GM21381 (cell line): Measurements from ENCODE around the gene IL27RA.

Experiments used
- ATAC-seq: cut with Tn5 transposase; IDR thresholded peaks from one replicate; pipeline ENCODE4 v1.9.1; 2021; ENCODE audit warnings: mild to moderate bottlenecking, moderate library complexity; ENCODE audit not compliant: unreplicated experiment

Gene IL27RA

GRCh38 chr19:14056741-14057356 is 25.3 kb downstream of the IL27RA start:
- ATAC-seq = no peak

GRCh38 chr19:14058182-14059092 is 26.9 kb downstream of the IL27RA start:
- no peak for ATAC-seq

GRCh38 chr19:14059093-14059480 is 27.5 kb downstream of the IL27RA start:
- ATAC-seq = no peak

GRCh38 chr19:14059652-14060155 is 28.1 kb downstream of the IL27RA start:
- ATAC-seq = no peak

GRCh38 chr19:14061081-14061749 is 29.7 kb downstream of the IL27RA start:
- no peak for ATAC-seq

- ATAC-seq = no peak
Measured at GRCh38 chr19:14061751-14062557, 30.4 kb downstream of the IL27RA start, which contains the start of gene PALM3. TSS of gene PALM3 (minus strand) at chr19:14062076. CDS start at chr19:14061980, 96 bp downstream.

GRCh38 chr19:14062558-14062855 is 30.9 kb downstream of the IL27RA start:
- ATAC-seq = no peak

GRCh38 chr19:14063105-14063504 is 31.5 kb downstream of the IL27RA start:
- no peak for ATAC-seq

- ATAC-seq = no peak
Measured at GRCh38 chr19:14066134-14066533, 34.6 kb downstream of the IL27RA start.

- ATAC-seq = no peak
Measured at GRCh38 chr19:14070268-14071050, 38.9 kb downstream of the IL27RA start.

GRCh38 chr19:14072535-14073260 is 41.1 kb downstream of the IL27RA start, which contains the start of gene MISP3:
TSS of gene MISP3 (plus strand) at chr19:14072786. CDS start at chr19:14073310, 524 bp downstream.
- no peak for ATAC-seq

GRCh38 chr19:14073261-14073924 is 41.8 kb downstream of the IL27RA start:
- ATAC-seq = peak; percentile 47

- peak; percentile 10 for ATAC-seq
Measured at GRCh38 chr19:14073925-14074838, 42.6 kb downstream of the IL27RA start.

- no peak for ATAC-seq
Measured at GRCh38 chr19:14078411-14078810, 46.8 kb downstream of the IL27RA start.

- ATAC-seq = peak; percentile 78
Measured at GRCh38 chr19:14080887-14081796, 49.6 kb downstream of the IL27RA start.
